HG02759 (cell line): ENCODE data around the gene KRTAP2-2.
"Not testable (repeated sequence)": the region's sequence is repeated elsewhere in the genome, so short reads cannot be mapped to it uniquely, and the experiment has no call there.

ENCODE experiments used
- ATAC-seq: cut with Tn5 transposase; IDR thresholded peaks from one replicate; pipeline ENCODE4 v1.9.1; 2021; ENCODE audit warnings: mild to moderate bottlenecking, moderate library complexity; ENCODE audit not compliant: unreplicated experiment

KRTAP2-2 gene

GRCh38 chr17:41065016-41065689 is 10.1 kb upstream of the KRTAP2-2 start:
- ATAC-seq: not testable (repeated sequence)

- ATAC-seq: no peak
These were observed 9.3 kb upstream of the KRTAP2-2 start for GRCh38 chr17:41064301-41064700.

GRCh38 chr17:41063449-41063848 is 8.4 kb upstream of the KRTAP2-2 start:
- no peak for ATAC-seq

- no peak for ATAC-seq
These were observed 6.9 kb upstream of the KRTAP2-2 start for GRCh38 chr17:41061964-41062363.

- no peak for ATAC-seq
These were observed 5.1 kb upstream of the KRTAP2-2 start, which contains the start of gene KRTAP2-3 for GRCh38 chr17:41060052-41060604. KRTAP2-3 (minus strand) TSS chr17:41060114; CDS start chr17:41060050, 64 bp downstream.

GRCh38 chr17:41059276-41060051 is 4.4 kb upstream of the KRTAP2-2 start:
- not testable (repeated sequence) for ATAC-seq

- no peak for ATAC-seq
These were observed 3.7 kb upstream of the KRTAP2-2 start for GRCh38 chr17:41058741-41059140.

- no peak for ATAC-seq
These were observed 2.5 kb upstream of the KRTAP2-2 start for GRCh38 chr17:41057547-41057946.

- ATAC-seq: not testable (repeated sequence)
These were observed 474 bp downstream of the KRTAP2-2 start for GRCh38 chr17:41054556-41054955.

- ATAC-seq: no peak
These were observed 1.0 kb downstream of the KRTAP2-2 start for GRCh38 chr17:41054025-41054424.

GRCh38 chr17:41052566-41052965 is 2.5 kb downstream of the KRTAP2-2 start:
- ATAC-seq: no peak

GRCh38 chr17:41049110-41049509 is 5.9 kb downstream of the KRTAP2-2 start:
- ATAC-seq: no peak

GRCh38 chr17:41048441-41048840 is 6.6 kb downstream of the KRTAP2-2 start:
- ATAC-seq: no peak

GRCh38 chr17:41046735-41047465 is 8.1 kb downstream of the KRTAP2-2 start, which contains the start of gene KRTAP2-1:
KRTAP2-1 (minus strand) TSS chr17:41047316; CDS start chr17:41047267, 49 bp downstream.
- ATAC-seq: not testable (repeated sequence)

GRCh38 chr17:41042953-41043352 is 12.1 kb downstream of the KRTAP2-2 start:
- no peak for ATAC-seq

GRCh38 chr17:41040783-41041571 is 14.1 kb downstream of the KRTAP2-2 start, which contains the start of gene KRTAP1-1:
KRTAP1-1 (minus strand) TSS chr17:41041450; CDS start chr17:41041397, 53 bp downstream.
- not testable (repeated sequence) for ATAC-seq

- ATAC-seq: no peak
These were observed 17.1 kb downstream of the KRTAP2-2 start for GRCh38 chr17:41037853-41038350.

GRCh38 chr17:41034346-41034935 is 20.6 kb downstream of the KRTAP2-2 start, which contains the start of gene KRTAP1-3:
KRTAP1-3 (minus strand) TSS chr17:41034874; CDS start chr17:41034821, 53 bp downstream.
- not testable (repeated sequence) for ATAC-seq

GRCh38 chr17:41029633-41030245 is 25.3 kb downstream of the KRTAP2-2 start, which contains the start of gene KRTAP1-4:
KRTAP1-4 (minus strand) TSS chr17:41030195; CDS start chr17:41030078, 117 bp downstream.
- ATAC-seq: no peak
